Hematopoietic multipotent progenitor cell treated with erythropoietin and hydrocortisone succinate and interleukin-3 and kit ligand, for 6 days (in vitro differentiated cells): ENCODE data around the gene AMBP.
A peak's percentile ranks its signal among the peaks of the same experiment; 100 is the strongest.

Experiments used
- DNase-seq: peaks from one replicate; pipeline ENCODE4 v3.0.0-alpha.2; 2015

Gene AMBP

GRCh38 chr9:114078021-114078780 is at the start of gene AMBP:
Gene AMBP, minus strand, starts transcription at chr9:114078300. Its CDS starts 91 bp downstream, at chr9:114078209.
- peak; percentile 31 for DNase-seq

- no peak for DNase-seq
Measured at GRCh38 chr9:114126247-114127060, 48.4 kb upstream of the AMBP start.

- no peak for DNase-seq
Measured at GRCh38 chr9:114125476-114126013, 47.4 kb upstream of the AMBP start.

- DNase-seq = no peak
Measured at GRCh38 chr9:114124666-114125475, 46.8 kb upstream of the AMBP start.

GRCh38 chr9:114124138-114124537 is 46.0 kb upstream of the AMBP start:
- DNase-seq = no peak

GRCh38 chr9:114123031-114123977 is 45.2 kb upstream of the AMBP start:
- DNase-seq = no peak

GRCh38 chr9:114122136-114123027 is 44.3 kb upstream of the AMBP start:
- no peak for DNase-seq

GRCh38 chr9:114121227-114122135 is 43.4 kb upstream of the AMBP start:
- DNase-seq = no peak

GRCh38 chr9:114120192-114121014 is 42.3 kb upstream of the AMBP start:
- no peak for DNase-seq

- DNase-seq = no peak
Measured at GRCh38 chr9:114119242-114120191, 41.4 kb upstream of the AMBP start.

- no peak for DNase-seq
Measured at GRCh38 chr9:114117996-114118830, 40.1 kb upstream of the AMBP start.

- DNase-seq = no peak
Measured at GRCh38 chr9:114117614-114117995, 39.5 kb upstream of the AMBP start.

- DNase-seq = no peak
Measured at GRCh38 chr9:114116126-114116747, 38.1 kb upstream of the AMBP start.

- no peak for DNase-seq
Measured at GRCh38 chr9:114115654-114116125, 37.6 kb upstream of the AMBP start.

GRCh38 chr9:114114364-114114763 is 36.3 kb upstream of the AMBP start:
- DNase-seq = no peak
